Measurements from ENCODE around the gene CTAGE9. TPM values are rescaled to one million over a fixed set of nuclear protein-coding genes. Genes with fewer than 3 reads are reported as not detected.
A peak's percentile ranks its signal among the peaks of the same experiment; 100 is the strongest.
"Not testable (repeated sequence)": the region's sequence is repeated elsewhere in the genome, so short reads cannot be mapped to it uniquely, and the experiment has no call there.

The CTAGE9 gene
- total RNA-seq, 6 experiments from 2014 or later = not detected

DNA sequence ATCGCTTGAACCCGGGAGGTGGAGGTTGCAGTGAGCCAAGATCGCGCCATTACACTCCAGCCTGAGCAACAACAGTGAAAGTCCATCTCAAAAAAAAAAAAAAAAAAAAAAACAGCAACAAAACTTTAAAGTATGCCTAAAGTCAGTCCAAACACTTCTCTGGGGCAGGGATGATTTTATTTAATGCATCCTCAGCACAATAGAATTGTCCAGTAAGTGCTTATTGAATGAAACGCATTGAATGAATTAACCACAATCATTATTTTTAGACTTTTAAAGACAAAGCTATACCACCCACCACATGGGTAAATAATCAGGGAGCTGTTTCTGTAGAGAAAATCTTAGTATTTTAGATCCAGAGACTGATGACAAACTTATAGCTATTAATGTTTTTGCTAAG is 16.6 kb upstream of the CTAGE9 start:
- H3K27me3 ChIP-seq = no peaks in the 10 kb centered on the region
- no peaks in the 10 kb centered on the region for H3K9me3 ChIP-seq
- peaks cover 0 to 8% (median 0%) of the 10 kb centered on the region in 4 donors for H3K4me1 ChIP-seq
- H3K4me3 ChIP-seq = no peak overlapping the region
- H3K27ac ChIP-seq = no peak overlapping the region
- ATAC-seq (no peak), DNase-seq (no peak)
- H3K36me3 ChIP-seq = no peaks in the 10 kb centered on the region
- 92% methylated on average over 5 of the region's 5 CpGs for WGBS (ENCODE audit: insufficient coverage, low coverage, low lambda C conversion rate, missing lambda C conversion rate)
- TF ChIP-seq, protein P1, sequence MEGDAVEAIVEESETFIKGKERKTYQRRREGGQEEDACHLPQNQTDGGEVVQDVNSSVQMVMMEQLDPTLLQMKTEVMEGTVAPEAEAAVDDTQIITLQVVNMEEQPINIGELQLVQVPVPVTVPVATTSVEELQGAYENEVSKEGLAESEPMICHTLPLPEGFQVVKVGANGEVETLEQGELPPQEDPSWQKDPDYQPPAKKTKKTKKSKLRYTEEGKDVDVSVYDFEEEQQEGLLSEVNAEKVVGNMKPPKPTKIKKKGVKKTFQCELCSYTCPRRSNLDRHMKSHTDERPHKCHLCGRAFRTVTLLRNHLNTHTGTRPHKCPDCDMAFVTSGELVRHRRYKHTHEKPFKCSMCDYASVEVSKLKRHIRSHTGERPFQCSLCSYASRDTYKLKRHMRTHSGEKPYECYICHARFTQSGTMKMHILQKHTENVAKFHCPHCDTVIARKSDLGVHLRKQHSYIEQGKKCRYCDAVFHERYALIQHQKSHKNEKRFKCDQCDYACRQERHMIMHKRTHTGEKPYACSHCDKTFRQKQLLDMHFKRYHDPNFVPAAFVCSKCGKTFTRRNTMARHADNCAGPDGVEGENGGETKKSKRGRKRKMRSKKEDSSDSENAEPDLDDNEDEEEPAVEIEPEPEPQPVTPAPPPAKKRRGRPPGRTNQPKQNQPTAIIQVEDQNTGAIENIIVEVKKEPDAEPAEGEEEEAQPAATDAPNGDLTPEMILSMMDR (IDR thresholded peaks at IDR 0.05) = no peak
- no peak for TF ChIP-seq POLR2A (IDR thresholded peaks at IDR 0.05)
- intact Hi-C loops (cut with DNase I) = no loop called here

DNA sequence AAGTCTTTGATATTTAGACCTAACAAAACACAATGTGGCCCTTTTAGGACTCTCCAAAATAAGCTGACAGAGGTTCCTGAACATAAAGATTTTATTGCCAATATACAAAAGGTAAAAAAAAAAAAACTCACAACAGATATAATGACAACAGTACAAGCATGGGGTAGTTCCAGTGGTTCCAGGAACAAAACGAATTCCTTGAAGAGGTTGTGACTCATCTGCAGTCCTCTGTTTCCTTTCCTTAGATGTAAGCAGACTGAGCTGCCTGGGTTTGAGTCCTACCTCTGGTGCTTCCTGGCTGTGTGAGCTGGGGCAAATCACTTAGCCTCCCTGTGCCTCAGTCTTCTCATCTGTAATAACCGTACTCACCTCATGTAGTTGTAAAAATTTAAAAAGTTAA is 13.3 kb upstream of the CTAGE9 start:
- no peaks in the 10 kb centered on the region for H3K36me3 ChIP-seq
- TF ChIP-seq, protein P1 (IDR thresholded peaks at IDR 0.05) = no peak
- no peak for TF ChIP-seq POLR2A (IDR thresholded peaks at IDR 0.05)
- no peaks in the 10 kb centered on the region for H3K9me3 ChIP-seq
- WGBS (ENCODE audit: insufficient coverage, low coverage, low lambda C conversion rate, missing lambda C conversion rate) = 79% methylated on average over 2 of the region's 2 CpGs
- intact Hi-C loops (cut with DNase I) = no loop called here
- H3K4me1 ChIP-seq = peaks cover 0 to 8% (median 0%) of the 10 kb centered on the region in 4 donors
- ATAC-seq = no peak
- no peak overlapping the region for H3K27ac ChIP-seq
- DNase-seq = no peak
- H3K4me3 ChIP-seq = no peak overlapping the region
- H3K27me3 ChIP-seq = no peaks in the 10 kb centered on the region

DNA sequence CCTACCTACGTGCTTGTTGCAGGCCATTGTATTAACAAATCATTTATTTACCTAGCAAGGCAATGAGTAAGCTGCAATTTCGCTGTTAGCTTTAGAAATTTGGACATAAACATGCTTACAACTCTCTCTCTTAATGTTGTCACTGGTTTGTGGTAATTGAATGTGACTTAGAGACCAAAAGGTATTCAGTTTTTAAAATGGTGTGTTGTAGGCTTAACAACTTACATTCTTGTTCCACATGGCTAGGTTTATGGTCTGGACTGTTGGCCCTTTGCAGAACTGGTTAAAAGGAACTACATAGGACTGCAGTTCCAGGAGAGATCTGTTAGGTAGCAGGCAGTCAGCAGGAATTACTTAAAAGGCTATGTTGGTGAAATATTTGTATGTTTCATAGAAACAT is 10.3 kb upstream of the CTAGE9 start:
- ATAC-seq (peak in 1 of 4 donors; percentile 62), DNase-seq (no peak)
- TF ChIP-seq, protein P1 (IDR thresholded peaks at IDR 0.05) = no peak
- TF ChIP-seq POLR2A (IDR thresholded peaks at IDR 0.05) = no peak

DNA sequence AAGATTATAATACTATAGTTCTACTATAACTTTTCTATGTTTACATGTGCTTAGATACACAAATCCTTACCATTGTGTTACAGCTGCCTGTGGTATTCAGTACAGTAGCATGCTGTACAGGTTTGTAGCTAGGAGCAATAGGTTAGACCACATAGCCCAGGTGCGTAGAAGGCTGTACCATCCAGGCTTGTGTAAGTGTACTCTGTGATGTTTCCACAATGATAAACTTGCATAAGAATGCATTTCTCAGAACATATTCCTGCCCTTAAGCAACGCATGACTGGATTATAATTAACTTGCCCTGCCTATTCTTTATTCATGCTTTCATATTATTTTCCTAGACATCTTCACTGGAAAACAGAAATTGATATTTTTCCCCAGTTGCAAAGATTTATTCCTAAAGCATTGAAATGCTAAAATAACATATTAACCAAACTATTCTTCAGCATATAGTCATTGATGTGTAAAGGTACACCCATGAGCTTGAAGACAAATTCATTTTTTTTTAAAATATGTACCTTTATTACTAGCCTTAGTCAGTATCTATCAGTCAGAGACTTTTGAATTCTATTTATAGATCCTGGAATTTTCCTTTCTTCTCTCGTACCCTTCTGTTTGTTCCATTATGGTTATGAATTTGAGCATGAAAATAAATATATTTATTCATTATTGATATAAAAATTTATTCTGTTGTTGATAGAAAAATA is 7.2 kb upstream of the CTAGE9 start:
- no peaks in the 10 kb centered on the region for H3K36me3 ChIP-seq
- TF ChIP-seq, protein P1 (IDR thresholded peaks at IDR 0.05) = no peak
- no peak for TF ChIP-seq POLR2A (IDR thresholded peaks at IDR 0.05)
- H3K9me3 ChIP-seq = no peaks in the 10 kb centered on the region
- WGBS (ENCODE audit: insufficient coverage, low coverage, low lambda C conversion rate, missing lambda C conversion rate) = 87% methylated on average over 3 of the region's 3 CpGs
- no peak overlapping the region for H3K27ac ChIP-seq
- intact Hi-C loops (cut with DNase I) = no loop called here
- no peak overlapping the region for H3K4me3 ChIP-seq
- H3K27me3 ChIP-seq = no peaks in the 10 kb centered on the region
- no peaks in the 10 kb centered on the region for H3K4me1 ChIP-seq
- no peak for ATAC-seq
- DNase-seq = no peak

More for the DNA sequence above, 10.3 kb upstream of the CTAGE9 start:
- no peaks in the 10 kb centered on the region for H3K36me3 ChIP-seq
- H3K9me3 ChIP-seq = no peaks in the 10 kb centered on the region
- no peaks in the 10 kb centered on the region for H3K27me3 ChIP-seq
- H3K4me3 ChIP-seq = no peak overlapping the region
- WGBS (ENCODE audit: insufficient coverage, low coverage, low lambda C conversion rate, missing lambda C conversion rate) = 21% methylated on average over 2 of the region's 2 CpGs
- intact Hi-C loops (cut with DNase I) = no loop called here
- no peak overlapping the region for H3K27ac ChIP-seq
- H3K4me1 ChIP-seq = no peaks in the 10 kb centered on the region

DNA sequence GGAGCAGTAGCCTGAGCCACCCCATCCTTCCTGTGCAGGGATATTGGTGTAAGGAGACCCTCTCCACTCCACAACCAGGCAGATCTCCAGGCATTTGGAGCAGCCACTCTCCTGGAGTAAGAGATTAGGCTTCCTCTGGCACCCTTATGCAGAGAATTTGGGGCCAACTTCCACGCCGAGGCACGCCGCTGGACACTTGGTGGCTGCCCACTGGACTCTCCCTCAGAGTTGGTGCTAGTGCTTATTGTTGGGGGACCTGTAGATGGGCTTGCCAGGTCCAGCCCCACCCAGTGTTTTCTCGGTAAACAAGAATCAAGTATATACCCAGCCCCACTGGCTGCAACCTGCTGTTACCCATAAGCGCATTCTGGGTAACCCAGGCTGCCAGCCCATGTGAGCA is 4.8 kb upstream of the CTAGE9 start:
- 70% methylated on average over 4 of the region's 6 CpGs for WGBS (ENCODE audit: insufficient coverage, low coverage, low lambda C conversion rate, missing lambda C conversion rate)
- H3K4me1 ChIP-seq; H3K27me3 ChIP-seq; DNase-seq; H3K36me3 ChIP-seq; H3K27ac ChIP-seq; intact Hi-C loops (cut with DNase I); H3K4me3 ChIP-seq; H3K9me3 ChIP-seq: not testable (repeated sequence)
- ATAC-seq = peak in 3 of 4 donors; percentile 11 to 44 (median 17)

DNA sequence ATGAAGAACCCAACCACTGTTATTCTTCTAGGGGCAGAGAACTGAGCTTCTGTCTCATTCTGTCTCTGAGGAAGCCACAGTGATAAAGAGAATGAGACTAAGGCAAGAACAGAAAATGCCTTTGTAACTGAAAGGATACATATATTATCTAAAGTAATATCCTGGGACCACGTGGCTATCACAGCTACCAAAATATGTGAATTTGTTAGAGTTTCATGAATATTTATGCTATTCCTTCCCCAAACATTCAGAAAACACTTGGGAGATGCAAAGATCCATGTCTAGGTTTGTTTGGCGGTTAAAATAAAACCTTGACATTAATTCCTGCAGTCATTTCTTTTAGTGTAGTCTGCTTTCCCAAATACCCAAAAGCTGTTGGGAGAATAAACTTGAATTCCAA is 6.9 kb downstream of the CTAGE9 start:
- H3K27me3 ChIP-seq; intact Hi-C loops (cut with DNase I); H3K36me3 ChIP-seq; H3K4me3 ChIP-seq; H3K4me1 ChIP-seq; ATAC-seq; DNase-seq; H3K27ac ChIP-seq; H3K9me3 ChIP-seq: not testable (repeated sequence)
- no CpG with 5 or more reads among the region's 2 CpGs for WGBS (ENCODE audit: insufficient coverage, low coverage, low lambda C conversion rate, missing lambda C conversion rate)

DNA sequence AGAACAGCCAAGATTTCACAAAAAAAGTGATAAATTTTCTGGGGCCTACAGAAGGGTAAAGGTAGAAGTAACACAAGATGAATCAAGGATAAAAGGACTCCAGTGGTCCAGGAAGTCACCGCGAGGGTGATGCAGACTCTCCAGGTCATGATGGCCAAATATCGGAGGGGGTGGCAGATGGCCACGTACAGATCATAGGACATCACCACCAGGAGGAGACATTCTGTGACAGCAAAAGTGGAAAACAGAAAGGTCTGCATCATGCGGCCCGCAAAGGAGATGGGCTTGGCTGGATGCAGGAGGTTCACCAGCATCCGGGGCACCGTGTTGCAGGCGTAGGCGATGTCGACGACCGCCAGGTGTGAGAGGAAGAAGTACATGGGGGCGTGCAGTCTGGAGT is 10.0 kb downstream of the CTAGE9 start:
- ATAC-seq = not testable (repeated sequence)

More for the DNA sequence above, 10.0 kb downstream of the CTAGE9 start:
- H3K27ac ChIP-seq; H3K4me1 ChIP-seq; H3K9me3 ChIP-seq; intact Hi-C loops (cut with DNase I); DNase-seq; H3K36me3 ChIP-seq; H3K4me3 ChIP-seq; H3K27me3 ChIP-seq: not testable (repeated sequence)
- WGBS (ENCODE audit: insufficient coverage, low coverage, low lambda C conversion rate, missing lambda C conversion rate) = no CpG with 5 or more reads among the region's 14 CpGs
